ENCODE data around the gene AJAP1.

The AJAP1 gene

GRCh38 chr1:4682607-4683220 is 28.3 kb downstream of the AJAP1 start:
- no peak for DNase-seq (ENCODE audit: low spot score)

GRCh38 chr1:4684136-4684535 is 29.7 kb downstream of the AJAP1 start:
- DNase-seq (ENCODE audit: low spot score): no peak

- no peak for DNase-seq (ENCODE audit: low spot score)
These were observed 30.6 kb downstream of the AJAP1 start for GRCh38 chr1:4684864-4685522.

DNA sequence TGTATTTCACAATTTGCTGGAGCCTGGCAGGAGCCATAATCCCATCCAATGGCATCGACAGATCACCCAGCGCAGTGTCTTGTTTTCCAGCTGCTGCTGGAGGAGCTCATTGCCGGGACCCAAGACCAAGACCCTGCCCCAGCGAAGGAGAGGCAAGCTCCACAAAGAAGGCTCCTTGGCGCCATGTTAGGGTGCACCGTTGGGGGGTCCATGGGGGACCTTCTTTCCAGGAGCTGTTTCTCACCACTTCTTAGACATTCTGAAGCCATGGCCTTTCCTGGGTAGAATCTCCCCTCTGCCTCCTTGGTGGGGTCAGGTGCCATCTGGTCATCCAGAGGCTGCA is 31.1 kb downstream of the AJAP1 start:
- DNase-seq (ENCODE audit: low spot score): no peak

- DNase-seq (ENCODE audit: low spot score): no peak
These were observed 33.5 kb downstream of the AJAP1 start for GRCh38 chr1:4687943-4688342.

GRCh38 chr1:4689271-4689935 is 35.0 kb downstream of the AJAP1 start:
- no peak for DNase-seq (ENCODE audit: low spot score)

DNA sequence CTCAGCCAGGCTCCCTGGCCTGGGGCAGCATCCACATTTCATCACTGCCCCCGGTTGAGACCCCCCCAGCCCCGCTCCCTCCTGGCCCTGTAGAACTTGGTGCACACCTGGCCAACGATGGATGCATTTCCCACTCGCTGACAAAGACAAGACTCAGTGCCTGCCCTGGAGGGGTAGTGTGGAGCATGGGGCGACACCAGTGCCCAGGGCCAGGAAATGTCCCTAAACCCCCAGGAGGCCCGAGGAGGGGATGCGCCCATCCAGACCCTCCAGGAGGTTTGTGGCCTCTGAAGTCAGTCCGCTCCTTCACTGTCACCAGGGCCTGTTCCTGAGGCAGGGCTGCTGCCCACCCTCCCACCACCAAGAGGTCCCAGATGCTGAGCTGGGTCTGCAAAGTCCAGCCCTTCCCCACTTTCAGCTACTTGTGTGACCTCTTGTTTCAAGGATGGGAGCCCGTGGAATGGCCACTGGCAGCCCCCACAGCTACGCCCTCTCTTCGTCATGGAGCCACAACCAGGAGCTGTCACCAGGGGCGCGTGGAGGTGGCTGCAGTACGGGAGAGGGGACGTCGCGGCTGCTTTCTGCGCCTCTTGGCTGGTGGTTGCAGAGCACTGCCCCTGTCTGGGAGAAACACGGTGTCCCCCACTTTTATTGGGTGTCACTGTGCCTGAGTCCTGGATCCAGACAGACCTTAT is 35.7 kb downstream of the AJAP1 start:
- no peak for DNase-seq (ENCODE audit: low spot score)

- DNase-seq (ENCODE audit: low spot score): no peak
These were observed 36.7 kb downstream of the AJAP1 start for GRCh38 chr1:4690951-4691675.

- no peak for DNase-seq (ENCODE audit: low spot score)
These were observed 37.5 kb downstream of the AJAP1 start for GRCh38 chr1:4691766-4692405.

DNA sequence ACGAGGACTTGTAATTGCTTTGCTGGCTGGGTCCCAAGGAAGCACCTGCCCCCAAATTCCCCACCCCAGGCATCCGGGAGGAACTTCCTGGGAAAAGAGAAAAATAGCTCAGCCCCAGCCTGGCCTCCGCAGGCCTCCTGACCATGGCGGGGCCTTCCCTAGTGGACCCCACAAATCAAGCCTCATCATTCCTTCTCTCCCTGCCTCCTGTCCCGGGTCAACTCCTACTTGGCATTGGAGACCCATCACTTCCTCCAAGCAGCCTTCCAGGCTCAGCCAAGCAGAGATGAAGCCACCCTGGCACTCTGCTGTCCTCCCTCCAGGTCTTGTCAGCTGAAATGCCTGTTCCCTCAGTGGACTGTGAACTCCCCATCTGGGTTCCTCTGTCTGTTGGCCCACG is 38.0 kb downstream of the AJAP1 start:
- DNase-seq (ENCODE audit: low spot score): no peak

DNA sequence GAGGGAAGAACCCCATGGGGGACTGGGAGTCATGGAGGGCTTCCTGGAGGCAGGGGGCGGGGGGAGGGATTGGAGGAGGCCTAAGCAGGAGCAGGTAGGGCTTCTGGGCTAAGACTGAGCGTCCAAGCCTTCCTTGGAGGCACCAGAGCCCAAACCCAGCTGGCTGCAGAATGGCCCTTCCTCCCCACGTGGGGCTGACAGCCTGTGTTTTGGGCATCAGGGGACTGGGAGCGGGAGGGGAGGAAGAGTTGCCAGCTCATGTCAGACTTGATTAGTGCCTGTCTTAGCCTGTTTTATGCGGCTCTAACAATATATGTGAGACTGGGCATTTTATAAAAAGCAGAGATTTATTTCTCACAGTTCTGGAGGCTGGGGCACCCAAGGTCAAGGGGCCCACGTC is 38.9 kb downstream of the AJAP1 start:
- DNase-seq (ENCODE audit: low spot score): no peak

DNA sequence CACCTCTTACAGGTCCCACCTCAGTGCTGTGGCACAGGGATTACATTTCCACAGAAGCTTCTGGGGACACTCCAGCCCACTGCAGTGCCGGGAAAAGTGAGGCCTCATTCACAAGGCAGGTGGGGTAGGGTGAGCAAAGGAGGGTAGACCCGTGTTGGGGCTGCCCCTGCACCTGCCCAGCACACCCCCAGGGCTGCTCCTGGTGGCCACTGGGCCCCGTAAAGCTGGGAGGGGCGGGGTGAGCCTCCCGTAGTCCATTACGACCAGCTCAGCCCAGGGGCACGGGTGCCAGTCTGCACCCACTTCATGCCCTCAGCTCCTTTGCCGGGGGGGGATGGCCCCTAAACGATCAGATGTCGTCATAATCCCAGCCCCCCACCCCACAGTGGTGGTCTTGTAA is 39.5 kb downstream of the AJAP1 start:
- no peak for DNase-seq (ENCODE audit: low spot score)

- no peak for DNase-seq (ENCODE audit: low spot score)
These were observed 40.1 kb downstream of the AJAP1 start for GRCh38 chr1:4694492-4694891.

DNA sequence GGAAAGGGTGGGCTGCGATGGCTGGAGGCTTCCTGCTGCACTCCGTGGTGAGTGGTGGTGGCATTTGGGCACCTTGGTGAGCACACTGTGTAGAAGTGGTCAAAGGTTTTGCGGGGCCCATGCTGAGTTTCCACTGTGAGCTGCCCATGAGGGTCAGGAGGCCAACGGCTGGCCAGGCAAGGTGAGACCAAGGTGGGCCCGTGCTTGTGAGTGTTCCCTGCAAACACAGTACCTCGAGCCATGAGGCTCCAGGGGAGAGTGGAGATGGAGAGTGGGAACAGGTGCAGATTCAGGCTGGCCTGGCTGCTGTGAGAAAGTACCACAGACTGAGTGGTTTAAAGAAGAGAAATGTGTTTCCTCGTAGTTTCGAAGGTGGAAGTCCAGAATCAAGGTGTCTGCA is 40.8 kb downstream of the AJAP1 start:
- no peak for DNase-seq (ENCODE audit: low spot score)

GRCh38 chr1:4696161-4696745 is 41.8 kb downstream of the AJAP1 start:
- no peak for DNase-seq (ENCODE audit: low spot score)

DNA sequence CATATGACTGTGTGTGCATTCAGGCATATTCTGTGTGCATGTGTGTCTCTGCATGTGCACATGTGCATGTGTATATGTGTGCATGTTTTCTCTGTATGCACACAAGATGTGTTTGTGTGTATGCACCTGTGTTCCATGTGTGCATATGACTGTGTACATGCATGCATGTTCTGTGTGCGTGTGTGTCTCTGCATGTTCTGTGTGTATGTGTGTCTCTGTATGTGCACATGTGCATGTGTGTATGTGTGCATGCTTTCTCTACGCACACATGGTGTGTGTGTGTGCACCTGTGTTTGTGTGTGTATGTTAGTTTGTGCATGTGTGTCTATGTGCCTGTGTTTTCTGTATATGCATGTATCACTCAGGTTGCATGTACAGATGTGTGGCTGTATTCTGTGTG is 42.3 kb downstream of the AJAP1 start:
- no peak for DNase-seq (ENCODE audit: low spot score)

DNA sequence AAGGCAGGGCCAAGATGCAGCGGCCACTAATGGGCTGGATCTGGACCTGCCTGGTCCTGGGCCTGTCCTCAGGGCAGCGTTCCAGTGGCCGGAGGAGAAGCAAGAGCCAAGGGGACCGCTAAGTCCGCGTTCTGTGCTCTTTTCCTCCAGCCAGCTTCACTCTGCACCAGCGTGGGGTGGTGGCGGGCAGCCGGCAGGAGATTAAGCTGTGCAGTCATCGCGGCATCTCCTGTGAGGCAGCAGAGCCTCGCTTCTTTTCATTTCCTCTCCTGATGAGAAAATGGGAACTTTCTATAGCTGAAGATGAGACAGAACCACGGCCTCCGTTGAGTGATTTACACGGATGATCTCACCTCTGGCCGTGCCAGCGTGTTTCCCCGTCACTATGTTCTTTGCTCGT is 43.4 kb downstream of the AJAP1 start:
- DNase-seq (ENCODE audit: low spot score): no peak

- DNase-seq (ENCODE audit: low spot score): no peak
These were observed 44.5 kb downstream of the AJAP1 start for GRCh38 chr1:4698911-4699310.

DNA sequence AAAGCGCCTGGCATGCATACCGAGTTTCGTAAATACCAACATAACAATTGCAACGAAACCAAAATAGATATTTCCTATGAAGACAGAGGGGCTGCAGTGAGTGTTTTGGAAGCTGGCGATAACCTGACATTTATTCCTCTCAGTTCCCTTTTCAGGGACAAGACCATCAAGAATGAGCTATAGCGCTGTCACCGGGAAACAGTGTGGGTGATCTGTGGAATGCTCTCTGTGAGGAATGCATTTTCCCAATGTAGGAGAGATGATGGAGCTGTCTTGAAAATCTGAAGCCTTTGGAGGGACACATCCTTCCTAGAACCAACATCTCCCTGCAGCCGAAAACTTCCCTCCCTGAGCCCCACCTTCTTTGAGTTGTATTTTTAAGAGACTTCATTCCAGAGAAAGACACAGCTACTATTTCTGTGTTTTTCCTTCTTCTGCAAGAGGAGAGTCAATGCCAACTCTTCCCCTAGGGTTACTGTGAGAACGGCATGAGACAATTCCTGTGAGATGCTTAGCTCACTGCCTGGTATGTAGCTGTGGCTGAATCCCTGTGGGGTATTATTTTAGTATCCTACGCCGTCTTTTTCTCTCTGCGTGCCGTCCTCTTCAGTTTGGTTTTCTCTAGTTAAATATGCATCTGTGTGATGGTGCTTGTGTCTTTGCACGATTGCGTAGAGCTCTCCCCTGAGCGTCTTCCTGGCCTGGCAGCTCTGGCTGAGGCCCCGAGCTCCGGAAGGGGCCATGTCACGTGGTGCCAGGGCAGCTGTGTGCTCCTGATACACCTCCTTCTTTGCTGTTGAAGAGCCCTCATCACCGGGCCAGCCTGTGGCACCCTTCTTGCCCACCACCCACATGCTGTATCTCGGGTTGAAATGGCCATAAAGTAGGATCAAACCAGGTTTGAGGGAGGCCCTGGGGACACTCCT is 45.2 kb downstream of the AJAP1 start:
- DNase-seq (ENCODE audit: low spot score): no peak

- no peak for DNase-seq (ENCODE audit: low spot score)
These were observed 46.4 kb downstream of the AJAP1 start for GRCh38 chr1:4700801-4701200.

GRCh38 chr1:4701276-4701675 is 46.9 kb downstream of the AJAP1 start:
- DNase-seq (ENCODE audit: low spot score): no peak
